Stimulated activated CD8-positive, alpha-beta memory T cell treated with anti-CD3 and anti-CD28 coated beads, Interleukin-4, amount 100 ng/mL, for 4 hours (primary cell): Measurements from ENCODE around the gene LBH.

Experiments
- DNase-seq, 2 donors: peaks; one replicate each; pipeline ENCODE4 v3.0.0-alpha.2; 2020; ENCODE audit warnings: low read depth in 2 of 2, low spot score in 1 of 2

The LBH gene

DNA sequence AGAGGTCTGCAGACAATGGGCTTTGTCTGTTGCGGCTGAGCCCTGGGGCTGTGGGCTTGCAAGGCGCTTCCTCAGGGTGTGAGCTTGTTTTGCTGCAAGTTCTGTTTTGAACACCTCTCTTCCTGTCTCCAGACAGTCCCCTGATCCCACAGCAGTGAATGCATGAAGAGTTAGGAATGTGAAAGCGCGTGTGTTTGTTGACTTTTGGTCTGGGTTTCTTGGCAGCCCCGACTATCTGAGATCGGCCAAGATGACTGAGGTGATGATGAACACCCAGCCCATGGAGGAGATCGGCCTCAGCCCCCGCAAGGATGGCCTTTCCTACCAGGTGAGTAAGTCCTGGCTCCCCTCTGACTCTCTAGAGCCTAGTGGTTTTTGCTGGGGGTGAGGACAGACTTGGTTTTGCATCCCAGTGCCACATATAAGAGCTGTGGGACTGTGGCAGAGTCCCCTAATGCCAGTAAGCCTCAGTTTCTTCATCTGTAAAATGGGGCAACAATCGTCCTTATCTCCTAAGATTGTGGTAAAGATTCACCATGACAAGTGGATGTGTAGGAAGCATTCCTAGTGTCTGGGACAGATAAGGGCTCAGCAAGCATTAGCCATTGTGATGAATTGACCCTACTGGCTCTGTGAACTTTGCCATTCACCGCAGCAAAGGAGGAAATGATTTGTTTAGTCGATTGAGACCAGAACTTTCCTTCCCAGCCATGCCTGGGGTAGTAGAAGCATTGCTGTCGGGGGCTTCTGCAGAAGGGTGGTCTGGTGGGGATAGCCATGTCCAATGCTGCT lies 3.0 kb downstream of the LBH start:
- no peak for DNase-seq

- DNase-seq, result peak in 1 of 2 donors; percentile 50
Measured at GRCh38 chr2:30235008-30235655, 3.8 kb downstream of the LBH start.

DNA sequence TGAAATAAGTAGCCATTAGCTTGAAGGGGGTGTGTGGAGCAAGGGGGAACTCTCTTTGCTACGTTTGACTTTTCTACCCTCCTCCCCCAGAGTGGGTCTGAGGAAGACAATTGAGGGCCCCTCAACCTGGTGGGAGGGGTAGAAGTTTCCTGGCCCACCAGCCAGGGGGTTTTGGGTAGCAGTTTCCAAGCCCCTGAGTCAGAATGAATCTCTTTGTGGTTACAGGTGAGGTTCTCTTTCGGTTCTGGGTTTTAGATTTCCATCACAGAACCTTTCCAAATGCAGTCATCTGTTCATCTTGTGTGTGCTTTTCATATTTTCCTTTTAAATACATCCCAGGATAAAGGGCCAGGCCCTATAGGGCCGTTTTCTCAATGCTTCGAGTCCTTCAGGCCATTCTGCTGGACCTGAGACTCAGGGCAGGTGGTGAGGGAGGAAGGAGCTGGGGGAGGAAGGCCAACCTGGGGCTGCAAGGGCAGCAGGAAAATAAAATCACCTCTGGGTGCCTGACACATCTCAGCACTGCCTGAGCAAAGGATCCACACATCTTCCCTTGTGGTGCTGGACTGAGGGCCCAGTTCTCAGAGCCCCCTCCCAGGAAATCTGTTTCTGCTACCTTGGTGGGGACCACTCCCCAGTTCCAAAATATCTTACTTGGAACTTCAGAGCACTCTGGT lies 4.7 kb downstream of the LBH start:
- peak in 1 of 2 donors; percentile 53 for DNase-seq

DNA sequence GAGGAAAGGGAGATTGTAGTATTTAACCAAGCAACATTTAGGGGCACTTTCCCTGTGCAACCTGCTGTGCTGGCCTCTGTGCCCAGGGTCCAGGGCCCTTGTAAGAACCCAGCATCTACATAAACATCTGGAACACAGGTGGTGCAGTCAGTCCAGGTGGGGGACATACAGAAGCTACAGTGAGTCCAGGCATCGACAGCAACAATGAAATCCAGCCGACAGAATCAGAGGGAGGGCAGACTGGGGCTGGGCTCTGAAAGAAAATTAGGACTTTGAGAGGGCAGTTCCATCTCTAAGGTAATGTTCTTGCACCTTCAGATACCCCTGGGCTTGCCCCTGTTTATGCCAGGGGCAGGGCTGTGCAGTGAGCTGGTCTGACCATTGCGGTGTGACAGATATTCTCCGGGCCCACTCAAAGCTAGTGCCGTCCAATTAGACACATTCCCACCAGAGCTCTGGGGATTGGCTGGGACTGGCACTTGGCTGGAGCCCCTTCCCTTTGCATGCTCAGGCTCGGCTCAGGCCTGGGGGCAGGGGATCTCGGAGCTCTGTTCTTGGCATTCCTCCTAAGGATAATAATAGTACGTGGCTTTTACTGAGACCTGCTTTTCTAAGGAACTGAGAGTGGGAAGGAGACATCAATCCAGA lies 5.4 kb downstream of the LBH start:
- no peak for DNase-seq

GRCh38 chr2:30237239-30237965 lies 6.1 kb downstream of the LBH start:
- DNase-seq, result no peak

- no peak for DNase-seq
Measured at GRCh38 chr2:30237966-30238800, 6.8 kb downstream of the LBH start.

GRCh38 chr2:30239308-30239985 lies 8.1 kb downstream of the LBH start:
- peak in 1 of 2 donors; percentile 47 for DNase-seq

DNA sequence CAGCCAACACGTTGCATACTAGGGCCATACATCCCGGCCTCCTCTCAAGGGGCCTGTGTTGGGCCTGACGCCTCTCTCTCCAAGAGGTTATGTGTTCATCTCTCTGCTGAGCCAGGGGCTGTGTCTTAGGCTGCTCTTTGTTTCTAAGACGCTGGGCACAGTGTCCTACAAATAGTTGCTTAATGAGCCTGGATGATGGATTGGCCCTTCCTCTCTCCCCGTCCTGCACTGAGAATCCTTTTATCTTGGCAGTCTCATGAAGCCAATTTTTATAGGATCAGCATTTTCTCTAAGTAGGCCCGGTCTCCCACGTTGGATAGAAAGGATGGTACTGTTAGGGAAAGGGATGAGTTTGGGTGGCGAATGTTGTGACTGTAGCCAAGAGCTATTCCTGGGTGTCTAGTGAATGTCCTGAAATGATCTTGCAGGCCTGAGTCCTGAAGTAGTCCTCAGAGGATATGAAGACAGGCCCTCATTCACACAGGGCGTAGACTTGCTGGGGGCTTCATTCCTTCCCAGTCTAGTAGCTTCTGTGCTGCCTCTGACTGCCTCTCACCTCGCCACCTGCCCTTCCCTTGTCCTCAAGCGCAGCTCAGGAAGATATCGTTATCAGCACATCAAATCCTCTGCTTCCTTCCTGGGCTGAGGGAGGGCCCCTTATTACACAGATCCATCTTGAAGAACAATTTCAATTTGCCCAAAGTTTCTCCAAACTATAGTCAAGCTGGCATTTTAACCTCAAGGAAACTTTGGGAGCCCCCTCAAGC lies 8.8 kb downstream of the LBH start:
- no peak for DNase-seq

GRCh38 chr2:30243231-30243630 lies 11.9 kb downstream of the LBH start:
- DNase-seq, result no peak

- no peak for DNase-seq
Measured at GRCh38 chr2:30245364-30245763, 14.0 kb downstream of the LBH start.

GRCh38 chr2:30248791-30249190 lies 17.5 kb downstream of the LBH start:
- no peak for DNase-seq

GRCh38 chr2:30249354-30249753 lies 18.0 kb downstream of the LBH start:
- DNase-seq, result no peak

DNA sequence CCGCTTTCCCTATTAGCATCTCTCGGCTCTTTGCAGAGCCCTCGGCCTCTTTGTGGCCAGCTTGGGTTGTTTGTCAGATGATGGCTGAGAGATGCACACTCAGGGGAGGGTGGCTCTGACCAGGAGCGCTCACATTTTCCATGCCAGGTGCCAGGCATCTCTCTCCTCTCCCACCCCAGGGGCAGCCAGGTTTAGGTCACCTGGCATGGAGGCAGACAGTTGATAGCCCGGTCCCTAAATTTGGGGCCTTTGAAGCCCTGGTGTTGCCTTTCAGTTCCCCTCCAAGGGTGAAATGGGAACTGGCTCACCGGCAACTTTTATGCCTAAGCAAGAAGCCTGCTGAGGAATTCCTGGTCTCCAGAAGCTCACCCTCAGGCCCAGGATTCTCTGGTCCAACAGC lies 19.1 kb downstream of the LBH start:
- DNase-seq, result no peak

- peak in 1 of 2 donors; percentile 60 for DNase-seq
Measured at GRCh38 chr2:30252723-30253701, 21.7 kb downstream of the LBH start.

DNA sequence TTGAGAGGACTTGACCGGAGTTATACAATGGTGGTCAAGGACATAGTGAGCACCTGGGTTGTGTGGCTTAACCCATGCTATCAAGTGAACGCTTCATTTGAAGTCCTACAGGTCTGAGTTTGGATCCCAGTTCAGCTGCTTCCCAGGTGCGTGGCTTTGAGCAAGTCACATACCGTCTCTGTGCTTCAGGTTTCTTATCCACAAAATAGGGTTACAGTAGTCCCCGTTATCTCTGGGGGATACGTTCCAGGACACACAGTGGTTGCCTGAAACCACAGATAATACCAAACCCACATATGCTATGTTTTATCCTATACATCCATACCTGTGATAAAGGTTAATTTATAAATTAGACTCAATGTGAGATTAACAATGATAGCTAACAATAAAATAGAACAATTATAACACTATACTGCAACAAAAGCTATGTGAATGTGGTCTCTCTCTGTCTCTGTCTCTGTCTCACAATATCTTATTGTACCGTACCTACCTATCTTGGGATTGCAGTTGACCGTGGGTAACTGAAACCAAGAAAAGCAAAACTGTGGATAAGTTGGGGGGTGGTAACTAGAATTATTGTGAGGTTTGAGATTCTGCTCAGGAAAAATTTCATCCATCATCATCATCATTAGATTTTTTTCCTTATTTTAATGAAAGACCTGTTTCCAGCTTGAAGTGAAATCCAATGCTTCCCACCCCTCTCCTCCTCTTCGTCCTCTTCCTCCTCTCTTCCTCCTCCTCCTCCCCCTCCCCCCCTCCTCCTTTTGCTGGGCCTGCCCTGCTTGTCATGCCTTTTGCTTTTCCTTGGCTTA lies 22.7 kb downstream of the LBH start:
- DNase-seq, result no peak

DNA sequence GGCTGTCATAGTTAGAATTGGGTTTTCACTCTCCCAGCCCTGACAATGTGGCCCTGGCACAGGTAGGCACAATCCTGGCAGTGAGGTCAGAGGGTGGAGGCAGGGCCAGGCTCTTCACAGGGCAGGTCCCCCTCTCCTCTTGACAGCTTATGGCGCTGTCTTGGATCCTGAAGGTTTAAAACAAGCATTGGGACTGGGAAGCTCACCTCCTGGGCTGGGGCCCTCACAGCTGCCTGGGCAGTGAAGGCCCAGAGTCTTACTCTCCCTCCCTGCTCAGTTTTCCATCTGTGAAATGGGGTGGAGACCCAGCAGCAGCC lies 23.3 kb downstream of the LBH start:
- DNase-seq, result no peak

DNA sequence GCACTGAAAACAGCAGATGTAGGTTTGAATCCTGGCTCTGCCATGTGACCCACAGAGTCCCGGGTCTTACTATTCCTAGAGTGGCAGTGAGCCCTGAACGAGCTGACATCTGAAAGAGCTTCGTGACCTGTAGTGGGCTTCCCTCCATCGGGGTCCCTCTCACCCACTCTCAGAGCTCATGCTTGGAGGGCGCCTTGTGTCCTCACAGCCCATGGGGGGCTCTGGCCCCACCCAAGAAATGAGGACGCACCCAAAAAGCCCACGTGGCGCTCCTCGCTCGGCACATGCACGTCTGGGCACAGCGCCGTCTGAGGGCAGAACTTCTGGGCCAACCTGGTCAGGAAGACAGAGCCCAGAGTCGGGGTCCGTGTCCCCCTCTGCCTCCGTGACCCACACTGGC lies 23.7 kb downstream of the LBH start:
- DNase-seq, result no peak
